GM12865 (cell line): Measurements from ENCODE around the gene RBM19.

ENCODE experiments used
- DNase-seq: peaks from one replicate; pipeline ENCODE4 v3.0.0; 2010; ENCODE audit warnings: low read depth
- H3K4me3 ChIP-seq: 2 replicates; pipeline ENCODE4 v1.5.1; 2011; ENCODE audit warnings: mild to moderate bottlenecking, low read depth, low read length, control low read depth
- TF ChIP-seq, protein P1 (sequence below): IDR thresholded peaks from 2 replicates; pipeline ENCODE4 v1.5.1; 2011; ENCODE audit warnings: low read length, control low read depth, low read depth, inconsistent platforms; ENCODE audit not compliant: insufficient read depth; ENCODE audit errors: missing control alignments

Gene RBM19

DNA sequence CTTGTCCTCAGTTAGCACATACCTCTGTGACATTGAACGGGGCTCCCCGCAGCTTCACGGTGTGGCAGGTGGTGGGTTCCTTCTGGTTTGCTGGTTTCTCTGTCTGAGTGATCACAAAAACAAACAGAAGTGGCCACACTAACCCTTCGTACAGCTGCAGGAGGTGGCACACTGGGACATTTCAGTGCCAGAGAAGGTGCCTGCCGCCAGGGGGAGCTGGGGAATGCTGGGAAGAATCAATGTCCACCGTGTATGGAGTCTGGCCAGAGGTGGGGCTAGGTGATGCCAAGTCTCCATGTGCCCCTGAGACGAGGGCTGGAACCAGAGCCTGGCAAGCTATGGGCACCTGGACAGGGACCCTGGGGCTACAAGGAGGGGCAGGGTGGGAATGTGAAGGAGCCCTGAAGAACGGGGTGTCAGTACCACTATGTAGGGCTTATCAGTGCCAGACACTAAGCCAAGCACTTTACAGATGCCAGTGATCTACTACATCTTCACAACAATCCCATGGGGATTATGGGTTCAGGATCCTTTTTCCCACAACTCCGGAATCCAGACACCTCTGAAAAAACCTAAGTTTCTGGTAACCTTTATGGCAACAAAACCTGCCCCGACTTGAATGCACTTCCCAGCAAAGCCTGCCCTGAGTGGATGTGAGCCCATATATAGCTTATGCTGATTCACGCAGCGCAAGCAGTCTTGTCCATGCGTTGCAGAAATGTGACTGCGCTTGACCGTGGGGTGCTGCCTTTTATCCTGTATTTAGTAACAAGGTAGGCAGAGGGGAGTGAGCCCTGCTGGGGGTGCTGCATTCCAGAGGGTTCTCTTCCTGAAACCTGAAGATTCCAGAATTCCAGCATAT is 10.8 kb downstream of the RBM19 start:
- TF ChIP-seq, protein P1, sequence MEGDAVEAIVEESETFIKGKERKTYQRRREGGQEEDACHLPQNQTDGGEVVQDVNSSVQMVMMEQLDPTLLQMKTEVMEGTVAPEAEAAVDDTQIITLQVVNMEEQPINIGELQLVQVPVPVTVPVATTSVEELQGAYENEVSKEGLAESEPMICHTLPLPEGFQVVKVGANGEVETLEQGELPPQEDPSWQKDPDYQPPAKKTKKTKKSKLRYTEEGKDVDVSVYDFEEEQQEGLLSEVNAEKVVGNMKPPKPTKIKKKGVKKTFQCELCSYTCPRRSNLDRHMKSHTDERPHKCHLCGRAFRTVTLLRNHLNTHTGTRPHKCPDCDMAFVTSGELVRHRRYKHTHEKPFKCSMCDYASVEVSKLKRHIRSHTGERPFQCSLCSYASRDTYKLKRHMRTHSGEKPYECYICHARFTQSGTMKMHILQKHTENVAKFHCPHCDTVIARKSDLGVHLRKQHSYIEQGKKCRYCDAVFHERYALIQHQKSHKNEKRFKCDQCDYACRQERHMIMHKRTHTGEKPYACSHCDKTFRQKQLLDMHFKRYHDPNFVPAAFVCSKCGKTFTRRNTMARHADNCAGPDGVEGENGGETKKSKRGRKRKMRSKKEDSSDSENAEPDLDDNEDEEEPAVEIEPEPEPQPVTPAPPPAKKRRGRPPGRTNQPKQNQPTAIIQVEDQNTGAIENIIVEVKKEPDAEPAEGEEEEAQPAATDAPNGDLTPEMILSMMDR: peak; percentile 57
- H3K4me3 ChIP-seq: no peak overlapping the region
- DNase-seq: peak; percentile 28

DNA sequence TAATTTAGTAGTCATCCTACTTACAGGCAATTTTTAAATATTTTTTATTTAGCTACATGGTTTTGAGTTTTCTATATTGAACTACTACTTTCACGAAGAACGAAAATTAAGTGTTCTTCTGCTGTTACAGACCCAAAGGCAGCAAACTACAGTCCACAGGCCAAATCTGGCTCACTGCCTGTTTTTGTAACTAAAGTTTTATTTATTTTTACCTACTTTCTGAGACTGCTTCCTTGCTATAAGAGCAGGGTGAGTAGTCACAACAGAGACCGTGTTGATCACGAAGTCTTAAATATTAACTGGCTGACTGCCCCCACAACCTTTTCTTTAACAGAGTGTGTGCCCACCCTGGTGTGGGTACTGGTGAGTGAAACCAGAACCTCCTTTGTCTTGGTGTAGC is 11.6 kb downstream of the RBM19 start:
- no peak for DNase-seq
- TF ChIP-seq, protein P1: no peak
- H3K4me3 ChIP-seq: no peak overlapping the region

- no peak for DNase-seq
- TF ChIP-seq, protein P1: no peak
- H3K4me3 ChIP-seq: no peak overlapping the region
These were observed 15.3 kb downstream of the RBM19 start for GRCh38 chr12:113950873-113951272.

GRCh38 chr12:113949321-113950305 is 16.5 kb downstream of the RBM19 start:
- H3K4me3 ChIP-seq: no peak overlapping the region
- TF ChIP-seq, protein P1: no peak
- DNase-seq: no peak

- DNase-seq: no peak
- H3K4me3 ChIP-seq: no peak overlapping the region
- TF ChIP-seq, protein P1: no peak
These were observed 17.8 kb downstream of the RBM19 start for GRCh38 chr12:113948151-113948914.

- TF ChIP-seq, protein P1: no peak
- DNase-seq: no peak
- no peak overlapping the region for H3K4me3 ChIP-seq
These were observed 19.9 kb downstream of the RBM19 start for GRCh38 chr12:113946175-113946574.
